Measurements from ENCODE around the gene TANC2.

GRCh38 chr17:62966426-62967204 lies 580 bp downstream of the TANC2 start:
- TF ChIP-seq POLR2A (IDR thresholded peaks at IDR 0.05) (no peak), CTCF (IDR thresholded peaks at IDR 0.05) (no peak), POLR2AphosphoS5 (IDR thresholded peaks at IDR 0.05) (no peak)

All from transverse colon (tissue), 4 donors.